HG03439 (cell line): Measurements from ENCODE around the gene RXFP4.

Experiments
- ATAC-seq: cut with Tn5 transposase; IDR thresholded peaks from one replicate; pipeline ENCODE4 v1.9.1; 2021; ENCODE audit warnings: mild to moderate bottlenecking, moderate library complexity; ENCODE audit not compliant: unreplicated experiment

Gene RXFP4

GRCh38 chr1:155954645-155955044 is 13.2 kb downstream of the RXFP4 start:
- ATAC-seq: no peak

GRCh38 chr1:155957411-155957915 is 16.0 kb downstream of the RXFP4 start:
- no peak for ATAC-seq

- ATAC-seq: no peak
These were observed 18.8 kb downstream of the RXFP4 start for GRCh38 chr1:155960081-155960745.

- no peak for ATAC-seq
These were observed 20.5 kb downstream of the RXFP4 start for GRCh38 chr1:155961937-155962336.

- ATAC-seq: no peak
These were observed 21.3 kb downstream of the RXFP4 start for GRCh38 chr1:155962599-155963211.

- no peak for ATAC-seq
These were observed 22.8 kb downstream of the RXFP4 start for GRCh38 chr1:155964193-155964592.

- no peak for ATAC-seq
These were observed 24.7 kb downstream of the RXFP4 start for GRCh38 chr1:155966135-155966534.

- ATAC-seq: no peak
These were observed 25.3 kb downstream of the RXFP4 start for GRCh38 chr1:155966750-155967149.

GRCh38 chr1:155967341-155968050 is 26.1 kb downstream of the RXFP4 start:
- ATAC-seq: no peak

- ATAC-seq: no peak
These were observed 26.6 kb downstream of the RXFP4 start for GRCh38 chr1:155968051-155968400.

- ATAC-seq: no peak
These were observed 27.2 kb downstream of the RXFP4 start for GRCh38 chr1:155968670-155969069.

- no peak for ATAC-seq
These were observed 27.9 kb downstream of the RXFP4 start for GRCh38 chr1:155969377-155969791.

GRCh38 chr1:155970531-155971167 is 29.2 kb downstream of the RXFP4 start:
- no peak for ATAC-seq

- ATAC-seq: no peak
These were observed 30.7 kb downstream of the RXFP4 start for GRCh38 chr1:155971910-155972809.

GRCh38 chr1:155973723-155974122 is 32.3 kb downstream of the RXFP4 start:
- no peak for ATAC-seq

GRCh38 chr1:155974208-155975115 is 33.0 kb downstream of the RXFP4 start:
- no peak for ATAC-seq

- ATAC-seq: no peak
These were observed 34.1 kb downstream of the RXFP4 start for GRCh38 chr1:155975375-155976061.

- no peak for ATAC-seq
These were observed 34.8 kb downstream of the RXFP4 start for GRCh38 chr1:155976062-155976912.
